ENCODE measurements around the gene MYOF.
"Not testable (repeated sequence)": the region's sequence is repeated elsewhere in the genome, so short reads cannot be mapped to it uniquely, and the experiment has no call there.

The MYOF gene

GRCh38 chr10:93356516-93356915 is 125.6 kb downstream of the MYOF start:
- DNase-seq (ENCODE audit: low read depth in 3 of 3), result no peak

- DNase-seq (ENCODE audit: low read depth in 3 of 3), result no peak
These were observed 129.3 kb downstream of the MYOF start for GRCh38 chr10:93352638-93353383.

- no peak for DNase-seq (ENCODE audit: low read depth in 3 of 3)
These were observed 135.4 kb downstream of the MYOF start for GRCh38 chr10:93346694-93347093.

DNA sequence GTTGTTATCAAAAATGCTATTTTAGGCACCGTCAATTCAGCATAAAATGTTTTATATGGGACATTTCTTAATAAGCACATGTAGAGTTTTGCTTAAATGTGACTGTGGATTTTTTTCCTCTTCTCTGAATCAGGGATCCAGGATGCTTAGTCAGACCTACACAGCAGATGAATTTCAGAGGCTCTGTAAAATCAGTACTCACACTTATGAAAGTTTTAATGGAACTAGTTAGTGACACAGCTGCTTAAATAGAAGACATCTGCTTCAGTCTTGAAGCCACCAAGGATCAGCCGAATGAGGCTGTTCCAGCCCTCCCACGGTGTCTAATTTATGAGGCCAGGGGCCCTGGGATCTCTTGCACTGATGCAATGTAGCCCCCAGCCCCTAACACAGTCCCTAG is 136.0 kb downstream of the MYOF start:
- DNase-seq (ENCODE audit: low read depth in 3 of 3), result no peak

- DNase-seq (ENCODE audit: low read depth in 3 of 3), result no peak
These were observed 137.4 kb downstream of the MYOF start for GRCh38 chr10:93344691-93345090.

GRCh38 chr10:93342921-93343320 is 139.2 kb downstream of the MYOF start:
- DNase-seq (ENCODE audit: low read depth in 3 of 3), result no peak

GRCh38 chr10:93342366-93342765 is 139.8 kb downstream of the MYOF start:
- DNase-seq (ENCODE audit: low read depth in 3 of 3), result no peak

DNA sequence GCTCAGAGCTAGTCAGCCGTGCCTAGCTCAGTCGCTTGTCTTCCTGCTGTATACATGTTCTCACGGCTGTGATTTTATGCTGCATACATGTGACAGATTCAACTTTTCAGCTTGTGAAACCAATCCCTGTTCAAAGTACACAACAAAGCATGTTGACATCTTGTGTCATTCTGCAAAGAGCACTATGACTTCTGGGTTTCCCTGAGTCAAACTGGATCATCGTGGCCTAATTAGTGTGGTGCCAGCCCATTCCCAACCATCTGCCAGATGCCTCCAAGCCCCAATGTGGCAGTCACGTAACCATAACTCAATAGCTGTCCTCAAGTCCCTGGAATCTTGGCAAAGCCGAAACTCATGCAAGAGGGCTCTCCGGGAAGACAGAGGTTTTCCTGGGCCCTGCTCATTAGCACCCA is 144.8 kb downstream of the MYOF start:
- DNase-seq (ENCODE audit: low read depth in 3 of 3), result no peak

GRCh38 chr10:93336678-93337077 is 145.5 kb downstream of the MYOF start:
- no peak for DNase-seq (ENCODE audit: low read depth in 3 of 3)

DNA sequence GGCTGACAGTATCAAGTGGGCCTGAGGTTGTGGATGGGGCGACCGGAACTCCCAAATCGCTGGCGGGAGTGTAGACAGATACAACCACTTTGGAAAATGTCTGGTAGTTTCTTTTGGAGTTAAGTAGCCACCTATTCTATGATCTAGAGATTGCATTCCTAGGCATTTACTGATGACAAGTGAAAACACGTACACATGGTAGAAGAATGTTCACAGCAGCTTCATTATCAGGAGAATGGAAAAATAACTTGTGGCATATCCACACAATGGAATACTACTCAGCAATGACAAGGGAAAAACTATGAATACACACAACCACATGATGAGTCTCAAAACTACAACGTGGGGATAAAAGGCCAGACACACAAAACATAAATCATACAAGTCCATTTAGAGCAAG is 146.0 kb downstream of the MYOF start:
- no peak for DNase-seq (ENCODE audit: low read depth in 3 of 3)

GRCh38 chr10:93334901-93335327 is 147.2 kb downstream of the MYOF start:
- peak in 1 of 3 experiments; percentile 8 for DNase-seq (ENCODE audit: low read depth in 3 of 3)

GRCh38 chr10:93334181-93334580 is 148.0 kb downstream of the MYOF start:
- DNase-seq (ENCODE audit: low read depth in 3 of 3), result no peak

GRCh38 chr10:93333278-93333978 is 148.7 kb downstream of the MYOF start:
- no peak for DNase-seq (ENCODE audit: low read depth in 3 of 3)

DNA sequence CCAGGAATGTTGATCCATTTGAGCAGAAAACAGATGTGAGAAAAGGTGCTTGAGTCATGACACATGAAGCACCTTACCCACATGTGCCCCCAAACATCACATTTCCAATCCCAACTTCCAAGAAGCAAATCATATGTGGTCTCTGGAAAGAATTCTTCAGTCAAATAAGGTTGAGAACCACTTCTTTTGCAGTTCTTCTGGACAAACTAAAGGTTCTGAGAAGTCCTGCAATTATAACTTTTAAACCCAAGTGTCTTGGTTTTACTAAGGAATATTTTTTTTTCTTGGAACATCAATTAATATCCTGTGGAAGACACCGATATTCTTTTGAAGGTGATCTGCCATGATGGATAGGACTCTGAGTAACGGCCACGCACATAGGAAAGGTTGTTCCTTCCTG is 151.3 kb downstream of the MYOF start:
- no peak for DNase-seq (ENCODE audit: low read depth in 3 of 3)

DNA sequence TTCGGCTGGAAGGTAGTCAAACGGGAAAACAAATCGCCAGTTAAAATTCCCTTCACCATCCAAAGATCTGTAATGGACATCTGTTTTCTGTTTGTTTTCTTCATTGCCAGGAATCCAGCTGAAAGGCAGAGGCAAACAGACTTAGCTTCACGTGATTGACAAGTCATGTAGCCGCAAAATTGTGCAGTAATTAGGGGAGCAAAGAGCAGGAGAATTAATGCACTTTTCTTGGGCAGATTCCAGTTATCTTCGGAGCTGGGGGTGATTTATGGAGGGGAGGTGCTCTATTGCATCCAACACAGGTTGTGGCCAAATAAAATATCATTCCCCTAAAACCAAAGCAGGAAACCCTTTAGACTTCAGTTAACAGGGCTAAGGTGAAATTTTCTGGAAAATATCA is 162.2 kb downstream of the MYOF start:
- DNase-seq (ENCODE audit: low read depth in 3 of 3), result no peak

- DNase-seq (ENCODE audit: low read depth in 3 of 3), result no peak
These were observed 163.0 kb downstream of the MYOF start for GRCh38 chr10:93319096-93319495.

GRCh38 chr10:93315246-93315645 is 166.9 kb downstream of the MYOF start:
- DNase-seq (ENCODE audit: low read depth in 3 of 3), result no peak

- DNase-seq (ENCODE audit: low read depth in 3 of 3), result not testable (repeated sequence)
These were observed 167.5 kb downstream of the MYOF start for GRCh38 chr10:93314656-93315055.

- DNase-seq (ENCODE audit: low read depth in 3 of 3), result no peak
These were observed 168.3 kb downstream of the MYOF start for GRCh38 chr10:93313798-93314197.

DNA sequence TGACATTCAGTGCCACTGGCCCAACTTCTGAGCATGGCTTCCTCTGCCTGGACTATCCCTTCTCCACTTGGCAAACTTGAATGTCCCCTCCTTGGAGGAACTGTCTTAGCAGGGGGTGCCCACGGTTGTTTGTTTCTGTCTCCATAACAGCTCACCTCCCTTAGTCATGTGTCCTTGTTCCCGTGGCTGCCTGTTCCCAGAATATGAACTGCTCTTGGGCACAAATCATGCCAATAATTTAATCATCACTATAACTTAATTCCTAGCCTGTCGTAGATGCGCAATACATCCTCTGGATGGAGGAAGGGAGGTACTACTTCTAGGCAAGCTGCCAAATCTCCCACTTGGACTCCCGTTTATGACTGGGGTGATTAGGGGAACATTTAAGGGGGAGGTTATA is 173.1 kb downstream of the MYOF start:
- no peak for DNase-seq (ENCODE audit: low read depth in 3 of 3)

DNA sequence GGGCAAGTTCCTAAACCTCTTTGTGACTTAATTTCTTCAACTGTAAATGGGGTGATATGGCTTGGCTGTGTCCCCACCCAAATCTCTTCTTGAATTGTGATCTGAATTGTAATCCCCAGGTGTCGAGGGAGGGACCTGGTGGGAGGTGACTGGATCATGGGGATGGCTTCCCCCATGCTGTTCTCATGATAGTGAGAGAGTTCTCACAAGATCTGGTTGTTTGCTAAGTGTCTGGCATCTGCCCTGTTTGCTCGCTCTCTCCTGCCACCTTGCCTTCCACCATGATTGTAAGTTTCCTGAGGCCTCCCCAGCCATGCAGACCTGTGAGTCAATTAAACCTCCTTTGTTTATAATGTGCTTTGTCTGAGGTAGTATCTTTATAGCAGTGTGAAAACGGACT is 177.0 kb downstream of the MYOF start:
- no peak for DNase-seq (ENCODE audit: low read depth in 3 of 3)

DNA sequence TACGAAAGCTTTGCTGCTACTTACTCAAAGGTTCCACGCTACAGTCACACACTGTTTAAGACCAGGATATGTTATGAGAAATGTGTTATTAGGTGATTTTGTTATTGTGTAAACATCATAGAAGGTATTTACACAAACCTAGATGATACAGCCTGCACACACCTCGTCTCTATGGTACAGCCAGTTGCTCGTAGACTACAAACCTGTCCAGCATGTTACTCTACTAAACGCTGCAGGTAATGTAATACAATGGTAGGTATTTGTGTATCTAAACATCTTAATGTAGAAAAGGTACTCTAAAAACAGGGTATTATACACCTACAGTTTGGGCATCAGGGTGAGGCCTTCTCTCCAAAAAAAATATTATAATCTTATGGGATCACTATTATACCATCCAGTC is 181.2 kb downstream of the MYOF start:
- DNase-seq (ENCODE audit: low read depth in 3 of 3), result no peak

- no peak for DNase-seq (ENCODE audit: low read depth in 3 of 3)
These were observed 181.7 kb downstream of the MYOF start for GRCh38 chr10:93300288-93300917.

Data from stimulated activated CD4-positive, alpha-beta T cell treated with anti-CD3 and anti-CD28 coated beads, TNF-alpha, amount 100 ng/mL, for 24 hours (primary cell).